ENCODE data around the gene SMARCD2.
"Not testable (repeated sequence)": the region's sequence is repeated elsewhere in the genome, so short reads cannot be mapped to it uniquely, and the experiment has no call there.

Gene SMARCD2

GRCh38 chr17:63869491-63870291, 27.2 kb upstream of the SMARCD2 start:
- not testable (repeated sequence) for H4K20me1 ChIP-seq, H3K27me3 ChIP-seq, H3K9me3 ChIP-seq, H3K4me1 ChIP-seq, H3K27ac ChIP-seq, H3K36me3 ChIP-seq, H3K9ac ChIP-seq, H3K4me2 ChIP-seq, H3K4me3 ChIP-seq

DNA sequence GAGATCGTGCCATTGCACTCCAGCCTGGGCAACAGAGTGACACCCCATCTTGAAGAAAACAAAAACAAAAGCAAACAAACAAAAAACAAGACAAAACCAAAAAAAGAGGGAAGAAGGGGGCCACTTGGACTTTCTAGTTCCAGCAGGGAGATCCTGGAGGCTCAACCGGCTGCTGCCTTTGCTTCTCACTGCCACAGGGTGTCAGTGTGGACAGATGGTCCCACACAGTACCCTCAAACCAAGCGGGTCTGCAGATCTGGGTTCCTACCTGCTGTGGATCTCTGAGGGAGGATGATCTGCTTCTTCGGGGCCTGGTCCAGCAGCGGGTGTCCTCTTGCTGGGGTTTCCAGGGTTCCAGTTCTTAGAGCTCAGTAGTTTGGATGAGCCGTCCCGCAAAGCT, 24.1 kb upstream of the SMARCD2 start:
- not testable (repeated sequence) for H3K4me3 ChIP-seq, H4K20me1 ChIP-seq, H3K27me3 ChIP-seq, H3K9ac ChIP-seq, H3K36me3 ChIP-seq, H3K9me3 ChIP-seq, H3K4me1 ChIP-seq, H3K27ac ChIP-seq, H3K4me2 ChIP-seq

- Histone ChIP-seq H3K27me3 (no peaks in the 10 kb centered on the region), H3K4me3 (no peak overlapping the region), H3K4me2 (no peak overlapping the region), H3K4me1 (no peaks in the 10 kb centered on the region), H3K27ac (no peak overlapping the region), H3K36me3 (no peaks in the 10 kb centered on the region), H3K9ac (no peak overlapping the region), H3K9me3 (no peaks in the 10 kb centered on the region), H4K20me1 (no peaks in the 10 kb centered on the region)
- TF ChIP-seq Cebpa-rat (IDR thresholded peaks at IDR 0.05): no peak
These were observed 16.8 kb upstream of the SMARCD2 start for GRCh38 chr17:63859257-63859656.

DNA sequence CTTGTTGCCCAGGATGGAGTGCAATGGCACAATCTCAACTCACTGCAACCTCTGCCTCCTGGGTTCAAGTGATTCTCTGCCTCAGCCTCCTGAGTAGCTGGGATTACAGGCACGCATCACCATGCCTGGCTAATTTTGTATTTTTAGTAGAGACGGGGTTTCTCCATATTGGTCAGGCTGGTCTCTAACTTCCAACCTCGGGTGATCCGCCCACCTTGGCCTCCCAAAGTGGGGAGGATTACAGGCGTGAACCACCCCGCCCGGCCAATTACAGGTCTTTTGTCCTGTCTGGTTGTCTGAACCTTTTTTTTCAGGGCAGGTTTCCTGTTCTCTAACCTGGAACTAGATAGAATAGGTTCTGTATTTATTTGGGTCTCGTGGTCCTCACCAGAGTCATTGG, 13.9 kb upstream of the SMARCD2 start:
- H3K9ac ChIP-seq, H3K4me2 ChIP-seq, H3K4me1 ChIP-seq: not testable (repeated sequence)

GRCh38 chr17:63855185-63855584, 12.7 kb upstream of the SMARCD2 start:
- no peak overlapping the region for H3K27ac ChIP-seq
- no peak overlapping the region for H3K9ac ChIP-seq

More for the DNA sequence above, 13.9 kb upstream of the SMARCD2 start:
- not testable (repeated sequence) for H3K27ac ChIP-seq, H3K36me3 ChIP-seq, H3K4me3 ChIP-seq, H3K27me3 ChIP-seq, H4K20me1 ChIP-seq, H3K9me3 ChIP-seq

GRCh38 chr17:63854709-63855108, 12.2 kb upstream of the SMARCD2 start:
- Histone ChIP-seq H4K20me1 (no peaks in the 10 kb centered on the region), H3K27me3 (no peaks in the 10 kb centered on the region), H3K9ac (no peak overlapping the region), H3K4me2 (no peak overlapping the region), H3K36me3 (no peaks in the 10 kb centered on the region), H3K27ac (no peak overlapping the region), H3K4me1 (0 out of 2 replicates have a peak, but pooled peaks cover 4% of the 10 kb centered on the region), H3K4me3 (no peak overlapping the region), H3K9me3 (no peaks in the 10 kb centered on the region)
- no peak for TF ChIP-seq Cebpa-rat (IDR thresholded peaks at IDR 0.05)

More at GRCh38 chr17:63855185-63855584, 12.7 kb upstream of the SMARCD2 start:
- no peaks in the 10 kb centered on the region for H4K20me1 ChIP-seq
- no peak overlapping the region for H3K4me2 ChIP-seq
- no peaks in the 10 kb centered on the region for H3K36me3 ChIP-seq
- TF ChIP-seq Cebpa-rat (IDR thresholded peaks at IDR 0.05): no peak
- no peak overlapping the region for H3K4me3 ChIP-seq
- H3K4me1 ChIP-seq: no peaks in the 10 kb centered on the region
- no peaks in the 10 kb centered on the region for H3K27me3 ChIP-seq
- H3K9me3 ChIP-seq: no peaks in the 10 kb centered on the region

DNA sequence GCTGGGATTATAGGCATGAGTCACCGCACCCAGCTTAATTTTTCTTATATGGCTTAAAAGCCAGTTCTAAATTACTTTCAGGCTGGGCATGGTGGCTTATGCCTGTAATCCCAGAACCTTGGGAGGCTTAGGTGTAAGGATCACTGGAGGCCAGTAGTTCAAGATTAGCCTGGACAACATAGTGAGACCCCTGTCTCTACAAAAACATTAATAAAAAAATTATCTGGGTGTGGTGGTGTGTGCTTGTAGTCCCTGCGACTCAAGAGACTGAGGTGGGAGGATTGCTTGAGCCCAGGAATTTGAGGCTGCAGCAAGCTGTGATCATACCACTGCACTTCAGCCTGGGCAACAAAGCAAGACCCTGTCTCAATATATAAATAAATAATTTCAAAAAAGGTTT, 10.8 kb upstream of the SMARCD2 start:
- Histone ChIP-seq H3K9ac (no peak overlapping the region), H3K4me1 (0 out of 2 replicates have a peak, but pooled peaks cover 14% of the 10 kb centered on the region), H3K27me3 (no peaks in the 10 kb centered on the region), H4K20me1 (no peaks in the 10 kb centered on the region), H3K9me3 (peaks cover 11% of the 10 kb centered on the region), H3K36me3 (no peaks in the 10 kb centered on the region), H3K4me3 (no peak overlapping the region), H3K27ac (no peak overlapping the region), H3K4me2 (no peak overlapping the region)
- TF ChIP-seq Cebpa-rat (IDR thresholded peaks at IDR 0.05): no peak

DNA sequence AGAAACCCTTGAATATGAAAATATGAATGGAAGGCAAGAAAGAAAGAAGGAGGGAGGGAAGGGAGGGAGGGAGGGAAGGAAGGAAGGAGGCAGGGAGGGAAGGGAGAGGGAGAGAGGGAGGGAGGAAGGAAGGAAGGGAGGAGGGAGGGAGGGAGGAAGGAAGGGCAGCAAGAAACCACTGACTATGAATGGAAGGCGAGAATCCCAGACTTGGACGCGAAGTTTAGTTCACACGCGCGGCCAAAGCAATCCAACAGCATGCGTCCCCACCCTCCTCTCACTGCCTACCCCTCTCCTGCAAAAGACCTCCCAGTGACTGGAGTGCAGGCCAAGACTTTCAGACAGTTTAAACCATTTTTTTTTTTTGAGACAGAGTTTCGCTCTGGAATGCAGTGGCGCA, 7.9 kb upstream of the SMARCD2 start:
- Histone ChIP-seq H3K4me1 (peaks cover 23% of the 10 kb centered on the region), H4K20me1 (no peaks in the 10 kb centered on the region), H3K27ac (no peak overlapping the region), H3K36me3 (no peaks in the 10 kb centered on the region), H3K4me2 (no peak overlapping the region), H3K4me3 (no peak overlapping the region), H3K9ac (no peak overlapping the region), H3K9me3 (peaks cover 17% of the 10 kb centered on the region), H3K27me3 (no peaks in the 10 kb centered on the region)
- no peak for TF ChIP-seq Cebpa-rat (IDR thresholded peaks at IDR 0.05)

DNA sequence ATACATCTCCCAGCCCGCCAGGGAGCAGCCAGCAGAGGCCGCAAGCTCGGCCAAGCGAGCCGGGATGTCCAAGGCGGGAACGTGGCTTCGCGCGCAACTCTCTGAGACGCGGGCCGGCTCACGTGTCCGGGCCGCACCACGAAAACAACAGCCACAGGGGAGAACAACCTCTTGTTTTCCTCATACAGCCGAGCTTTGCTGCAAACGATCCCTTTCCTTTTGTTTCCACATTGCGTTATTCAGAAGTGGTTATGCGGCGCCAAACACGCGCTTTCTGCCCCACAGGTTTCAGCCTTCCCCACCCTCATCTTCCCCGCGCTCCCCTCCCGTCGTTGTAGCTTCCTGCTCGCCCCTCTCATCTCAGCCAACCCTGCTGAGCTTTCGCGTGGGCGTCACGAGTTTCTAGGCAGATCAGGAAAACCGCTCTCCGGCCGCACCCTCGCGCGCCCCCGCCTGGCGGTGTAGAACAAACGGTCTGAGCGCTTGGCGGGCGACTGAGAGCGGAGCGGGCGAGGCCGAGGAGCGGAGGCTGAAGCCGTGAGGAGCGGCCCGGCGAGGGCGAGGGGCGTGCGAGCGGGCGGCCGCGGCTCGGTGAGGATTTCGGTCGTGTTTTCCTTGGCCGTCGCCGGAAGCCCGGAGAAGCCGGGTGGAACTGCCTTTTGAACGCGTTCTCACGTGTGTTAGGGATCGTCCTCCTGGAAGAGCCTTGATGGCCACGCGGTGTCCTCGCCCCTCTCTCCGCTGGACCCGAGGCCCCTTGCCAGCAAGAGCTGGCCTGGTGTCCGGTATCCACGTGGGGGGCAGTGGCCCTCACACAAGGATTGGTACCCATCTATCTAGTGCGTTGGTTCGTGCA, 6.6 kb upstream of the SMARCD2 start:
- peaks cover 36% of the 10 kb centered on the region for H3K4me1 ChIP-seq
- no peak for TF ChIP-seq Cebpa-rat (IDR thresholded peaks at IDR 0.05)
- no peaks in the 10 kb centered on the region for H3K36me3 ChIP-seq
- no peaks in the 10 kb centered on the region for H4K20me1 ChIP-seq
- peak overlapping the region; percentile 80; the same call in 1 of the 2 replicates for H3K9ac ChIP-seq
- H3K4me3 ChIP-seq: peak overlapping the region; percentile 33; the same call in 1 of the 2 replicates
- H3K9me3 ChIP-seq: peaks cover 17% of the 10 kb centered on the region
- peak overlapping the region; percentile 51 for H3K4me2 ChIP-seq
- peak overlapping the region; percentile 87 for H3K27ac ChIP-seq
- no peaks in the 10 kb centered on the region for H3K27me3 ChIP-seq

- Histone ChIP-seq H3K9me3 (peaks cover 17% of the 10 kb centered on the region), H4K20me1 (no peaks in the 10 kb centered on the region), H3K27ac (no peak overlapping the region), H3K36me3 (no peaks in the 10 kb centered on the region), H3K4me1 (peaks cover 39% of the 10 kb centered on the region), H3K4me2 (no peak overlapping the region), H3K27me3 (no peaks in the 10 kb centered on the region), H3K4me3 (no peak overlapping the region), H3K9ac (no peak overlapping the region)
- no peak for TF ChIP-seq Cebpa-rat (IDR thresholded peaks at IDR 0.05)
These were observed 5.2 kb upstream of the SMARCD2 start for GRCh38 chr17:63847525-63848249.

Data from BLaER1 (cell line).